Measurements from ENCODE around the gene INPP5D. TPM values are rescaled to one million over a fixed set of nuclear protein-coding genes. Genes with fewer than 3 reads are reported as not detected.
A peak's percentile ranks its signal among the peaks of the same experiment; 100 is the strongest.

INPP5D gene
- polyA plus RNA-seq, 3 donors = 30.6 to 90.2 (median 54.8) TPM

DNA sequence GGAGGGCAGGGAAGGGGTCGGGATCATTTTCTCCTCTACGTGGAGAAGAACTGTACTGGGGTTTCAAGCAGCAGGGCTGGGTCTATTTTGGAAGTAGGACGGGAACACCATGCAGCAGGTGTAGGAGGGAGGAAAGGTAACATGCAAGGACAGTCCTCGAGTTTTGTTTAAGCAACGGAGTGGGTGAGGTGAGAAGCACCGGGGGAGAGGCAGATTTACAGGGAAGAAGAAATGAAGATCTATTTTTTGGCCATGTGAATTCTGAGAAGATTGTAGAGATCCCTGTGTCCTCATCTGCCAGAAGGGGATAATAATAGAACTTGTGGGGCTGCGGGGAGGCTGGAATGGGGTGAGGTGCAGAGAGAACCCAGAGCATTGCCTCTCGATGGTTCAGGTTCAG is 85.6 kb downstream of the INPP5D start:
- WGBS (ENCODE audit: insufficient coverage) = 100% methylated on average over 6 of the region's 8 CpGs
- Histone ChIP-seq H3K27ac (ENCODE audit: low read depth in 1 of 2, low read length in 2 of 2) (no peak overlapping the region), H3K4me1 (ENCODE audit: control insufficient read depth in 1 of 2, insufficient read depth in 2 of 2, low read length in 2 of 2) (no peaks in the 10 kb centered on the region), H3K27me3 (ENCODE audit: control insufficient read depth in 2 of 2, insufficient read depth in 2 of 2, low read length in 2 of 2) (no peaks in the 10 kb centered on the region), H3K9ac (ENCODE audit: insufficient read depth, low read length, poor library complexity, severe bottlenecking) (no peak overlapping the region), H3K79me2 (ENCODE audit: insufficient read depth, low read length) (peaks cover 39% of the 10 kb centered on the region), H3K4me3 (replicated peaks in 1 of 3; ENCODE audit: low read depth in 2 of 3, low read length in 3 of 3) (no peak overlapping the region), H3K4me2 (replicated peaks; ENCODE audit: extremely low read depth, low read length, poor library complexity, severe bottlenecking) (no peak overlapping the region), H2AFZ (ENCODE audit: insufficient read depth, low read depth, low read length, poor library complexity, severe bottlenecking) (no peak overlapping the region), H3K9me3 (replicated peaks in 1 of 2; ENCODE audit: control insufficient read depth in 1 of 2, insufficient read depth in 1 of 2, low read length in 2 of 2) (no peaks in the 10 kb centered on the region), H4K20me1 (ENCODE audit: insufficient read depth, low read length) (peaks cover 94% of the 10 kb centered on the region), H3K36me3 (replicated peaks in 1 of 2; ENCODE audit: control insufficient read depth in 1 of 2, insufficient read depth in 2 of 2, low read length in 2 of 2) (peaks cover 99 to 100% of the 10 kb centered on the region in 2 donors)
- peak overlapping the region in 1 of 7 donors; percentile 58 for H3K27ac Mint-ChIP-seq
- H3K27me3 Mint-ChIP-seq (ENCODE audit: low read depth in 3 of 3) = peaks cover 0 to 4% (median 1%) of the 10 kb centered on the region in 3 donors
- no peak for DNase-seq
- H3K9me3 Mint-ChIP-seq = peaks cover 0 to 5% (median 0%) of the 10 kb centered on the region in 7 donors
- H3K4me3 Mint-ChIP-seq = no peak overlapping the region
- intact Hi-C loops (cut with micrococcal nuclease) = no loop called here
- TF ChIP-seq, protein P1, sequence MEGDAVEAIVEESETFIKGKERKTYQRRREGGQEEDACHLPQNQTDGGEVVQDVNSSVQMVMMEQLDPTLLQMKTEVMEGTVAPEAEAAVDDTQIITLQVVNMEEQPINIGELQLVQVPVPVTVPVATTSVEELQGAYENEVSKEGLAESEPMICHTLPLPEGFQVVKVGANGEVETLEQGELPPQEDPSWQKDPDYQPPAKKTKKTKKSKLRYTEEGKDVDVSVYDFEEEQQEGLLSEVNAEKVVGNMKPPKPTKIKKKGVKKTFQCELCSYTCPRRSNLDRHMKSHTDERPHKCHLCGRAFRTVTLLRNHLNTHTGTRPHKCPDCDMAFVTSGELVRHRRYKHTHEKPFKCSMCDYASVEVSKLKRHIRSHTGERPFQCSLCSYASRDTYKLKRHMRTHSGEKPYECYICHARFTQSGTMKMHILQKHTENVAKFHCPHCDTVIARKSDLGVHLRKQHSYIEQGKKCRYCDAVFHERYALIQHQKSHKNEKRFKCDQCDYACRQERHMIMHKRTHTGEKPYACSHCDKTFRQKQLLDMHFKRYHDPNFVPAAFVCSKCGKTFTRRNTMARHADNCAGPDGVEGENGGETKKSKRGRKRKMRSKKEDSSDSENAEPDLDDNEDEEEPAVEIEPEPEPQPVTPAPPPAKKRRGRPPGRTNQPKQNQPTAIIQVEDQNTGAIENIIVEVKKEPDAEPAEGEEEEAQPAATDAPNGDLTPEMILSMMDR (IDR thresholded peaks at IDR 0.05) = no peak
- H3K4me1 Mint-ChIP-seq = no peaks in the 10 kb centered on the region
- peaks cover 97% of the 10 kb centered on the region in 2 donors for H3K36me3 Mint-ChIP-seq

DNA sequence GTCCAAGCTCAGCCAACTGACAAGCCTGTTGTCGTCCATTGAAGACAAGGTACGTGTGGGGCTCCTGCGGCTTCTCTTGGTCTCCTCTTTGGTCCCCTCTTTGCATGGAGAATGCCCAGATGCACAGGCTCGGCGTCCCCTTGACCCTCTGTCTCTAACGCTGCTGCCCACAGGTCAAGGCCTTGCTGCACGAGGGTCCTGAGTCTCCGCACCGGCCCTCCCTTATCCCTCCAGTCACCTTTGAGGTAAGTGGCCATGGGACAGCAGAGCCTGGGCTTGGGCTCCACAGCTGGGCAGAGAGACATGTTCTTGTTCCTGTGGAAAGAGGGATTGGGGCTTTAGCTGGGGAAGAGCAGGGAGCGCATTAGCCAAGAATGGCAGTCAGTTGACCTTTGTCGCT is 86.1 kb downstream of the INPP5D start:
- H4K20me1 ChIP-seq (ENCODE audit: insufficient read depth, low read length) = peaks cover 92% of the 10 kb centered on the region
- Mint-ChIP-seq H3K27me3 (ENCODE audit: low read depth in 3 of 3) (peaks cover 0 to 4% (median 1%) of the 10 kb centered on the region in 3 donors), H3K27ac (peak overlapping the region in 3 of 7 donors; percentile 22 to 32 (median 31)), H3K9me3 (peaks cover 0 to 5% (median 0%) of the 10 kb centered on the region in 7 donors), H3K36me3 (peaks cover 96 to 97% of the 10 kb centered on the region in 2 donors), H3K4me1 (no peaks in the 10 kb centered on the region), H3K4me3 (no peak overlapping the region)
- DNase-seq = no peak
- TF ChIP-seq, protein P1 (IDR thresholded peaks at IDR 0.05) = no peak
- intact Hi-C loops (cut with micrococcal nuclease) = no loop called here
- H3K4me1 ChIP-seq (ENCODE audit: control insufficient read depth in 1 of 2, insufficient read depth in 2 of 2, low read length in 2 of 2) = no peaks in the 10 kb centered on the region
- H3K9me3 ChIP-seq (replicated peaks in 1 of 2; ENCODE audit: control insufficient read depth in 1 of 2, insufficient read depth in 1 of 2, low read length in 2 of 2) = no peaks in the 10 kb centered on the region
- H3K4me3 ChIP-seq (replicated peaks in 1 of 3; ENCODE audit: low read depth in 2 of 3, low read length in 3 of 3) = no peak overlapping the region
- H3K9ac ChIP-seq (ENCODE audit: insufficient read depth, low read length, poor library complexity, severe bottlenecking) = no peak overlapping the region
- H3K4me2 ChIP-seq (replicated peaks; ENCODE audit: extremely low read depth, low read length, poor library complexity, severe bottlenecking) = no peak overlapping the region
- no peaks in the 10 kb centered on the region for H3K27me3 ChIP-seq (ENCODE audit: control insufficient read depth in 2 of 2, insufficient read depth in 2 of 2, low read length in 2 of 2)
- no peak overlapping the region for H2AFZ ChIP-seq (ENCODE audit: insufficient read depth, low read depth, low read length, poor library complexity, severe bottlenecking)
- no peak overlapping the region for H3K27ac ChIP-seq (ENCODE audit: low read depth in 1 of 2, low read length in 2 of 2)
- peaks cover 99 to 100% of the 10 kb centered on the region in 2 donors for H3K36me3 ChIP-seq (replicated peaks in 1 of 2; ENCODE audit: control insufficient read depth in 1 of 2, insufficient read depth in 2 of 2, low read length in 2 of 2)
- 91% methylated on average over 11 of the region's 11 CpGs for WGBS (ENCODE audit: insufficient coverage)
- H3K79me2 ChIP-seq (ENCODE audit: insufficient read depth, low read length) = peaks cover 39% of the 10 kb centered on the region

All from CD14-positive monocyte (primary cell).